PC-3 (cell line): ENCODE measurements around the gene TMEM130.

Experiments used
- CTCF ChIP-seq: fragments of 300-600 bp; sonication (generic); conservative IDR thresholded peaks from 2 replicates; pipeline ENCODE4 v1.5.1; 2017; ENCODE audit warnings: antibody characterized with exemption, low read depth, mild to moderate bottlenecking, low read length
- EZH2 ChIP-seq: fragments of 300-600 bp; sonication (generic); IDR thresholded peaks from one replicate; pipeline ENCODE4 v1.6.1; 2017; ENCODE audit warnings: antibody characterized with exemption, mild to moderate bottlenecking, low read length; ENCODE audit not compliant: unreplicated experiment
- EZH2phosphoT487 ChIP-seq: fragments of 300-600 bp; sonication (generic); IDR thresholded peaks from 2 replicates; pipeline ENCODE4 v1.6.1; 2018; ENCODE audit warnings: mild to moderate bottlenecking, antibody characterized with exemption, low read length, borderline replicate concordance

- no peak for TF ChIP-seq CTCF
- no peak for TF ChIP-seq EZH2phosphoT487
- no peak for TF ChIP-seq EZH2
These were observed 29.7 kb downstream of the TMEM130 start for GRCh38 chr7:98840096-98840495.
